ENCODE data around the gene TWSG1.

DNA sequence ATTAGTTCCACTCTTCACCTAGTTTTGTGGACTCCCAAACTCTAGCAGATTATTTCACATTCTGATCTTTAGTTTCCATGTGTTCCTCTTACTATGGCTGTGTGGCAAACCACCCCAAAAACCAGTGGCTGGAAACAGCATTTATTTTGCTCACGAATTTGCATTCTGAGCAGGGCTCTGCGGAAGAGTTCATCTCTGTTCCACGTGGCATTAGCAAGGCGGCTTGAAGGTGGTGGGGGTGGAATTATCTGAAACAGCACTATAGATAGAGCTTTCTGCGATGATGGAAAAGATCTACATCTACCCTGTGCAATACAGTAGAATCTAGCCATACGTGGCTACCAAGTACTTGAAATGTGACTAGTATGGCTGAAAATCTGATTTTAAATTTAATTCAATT is 5.9 kb downstream of the TWSG1 start:
- TF ChIP-seq GATA2 (IDR thresholded peaks at IDR 0.05; ENCODE audit: low read depth, low read length) (no peak), GATA3 (IDR thresholded peaks at IDR 0.05; ENCODE audit: low read depth, low read length) (no peak)
